K562 (cell line): ENCODE measurements around the gene SLC39A7. TPM values are rescaled to one million over a fixed set of nuclear protein-coding genes. Genes with fewer than 3 reads are reported as not detected.
A peak's percentile ranks its signal among the peaks of the same experiment; 100 is the strongest.

Experiments used
- ADNP ChIP-seq: fragments of 200-800 bp; sonication (Bioruptor generic); IDR thresholded peaks from 2 replicates; pipeline ENCODE4 v1.6.1; 2016; ENCODE audit warnings: missing genetic modification characterization, missing compliant biosample characterization
- CGGBP1 ChIP-seq: fragments of 250-450 bp; sonication (Bioruptor Pico); IDR thresholded peaks from 2 replicates; pipeline ENCODE4 v1.9.0; 2021; ENCODE audit warnings: mild to moderate bottlenecking
- CTBP1 ChIP-seq: fragments of 450-650 bp; IDR thresholded peaks from 2 replicates; pipeline ENCODE4 v1.6.1; 2016; ENCODE audit warnings: borderline replicate concordance
- EHMT2 ChIP-seq: fragments of 450-650 bp; IDR thresholded peaks from 2 replicates; pipeline ENCODE4 v1.6.1; 2018; ENCODE audit warnings: antibody characterized with exemption
- HMBOX1 ChIP-seq: sonication (generic); IDR thresholded peaks from 2 replicates; pipeline ENCODE4 v1.6.1; 2016
- IFI16 ChIP-seq: fragments of 250-450 bp; sonication (Bioruptor Pico); IDR thresholded peaks from 2 replicates; pipeline ENCODE4 v2.1.2; 2022; ENCODE audit warnings: mild to moderate bottlenecking, inconsistent platforms
- JUNB ChIP-seq: fragments of 450-650 bp; formaldehyde crosslinking; conservative IDR thresholded peaks from 2 replicates; pipeline ENCODE4 v1.4.0; 2020; ENCODE audit warnings: mild to moderate bottlenecking
- JUND ChIP-seq, 2 experiments: IDR thresholded peaks; 2 replicates in 1 of 2; 3 replicates in 1 of 2; pipeline ENCODE4 v1.6.1; 2011; ENCODE audit warnings: borderline replicate concordance in 2 of 2, low read depth in 2 of 2, low read length in 2 of 2, improper control_type of control experiment in 1 of 2, missing biosample characterization in 1 of 2, missing genetic modification characterization in 1 of 2, missing genetic modification reagents in 1 of 2
- L3MBTL2 ChIP-seq: fragments of 450-650 bp; IDR thresholded peaks from 2 replicates; pipeline ENCODE4 v1.6.1; 2016; ENCODE audit warnings: mild to moderate bottlenecking, moderate library complexity
- MTA3 ChIP-seq: fragments of 450-650 bp; formaldehyde crosslinking; IDR thresholded peaks from 2 replicates; pipeline ENCODE4 v1.6.1; 2017; ENCODE audit warnings: mild to moderate bottlenecking, borderline replicate concordance
- NONO ChIP-seq, 2 experiments: fragments of 200-400 bp in 1 of 2; fragments of 450-650 bp in 1 of 2; formaldehyde crosslinking in 1 of 2; IDR thresholded peaks; 2 replicates each; pipeline ENCODE4 v1.6.1; 2017; ENCODE audit warnings: low read depth in 2 of 2, mild to moderate bottlenecking in 2 of 2, moderate library complexity in 2 of 2, low read length in 1 of 2
- PHF20 ChIP-seq: fragments of 450-650 bp; IDR thresholded peaks from 2 replicates; pipeline ENCODE4 v1.6.1; 2018; ENCODE audit not compliant: partially characterized antibody
- POLR2A ChIP-seq: fragments of 450-650 bp; conservative IDR thresholded peaks from 2 replicates; pipeline ENCODE4 v1.6.1; 2016
- PREB ChIP-seq: sonication (generic); formaldehyde crosslinking; IDR thresholded peaks from 2 replicates; pipeline ENCODE4 v1.8.1; 2023; ENCODE audit warnings: mild to moderate bottlenecking, missing genetic modification reagents
- PRPF4 ChIP-seq: fragments of 200-400 bp; formaldehyde crosslinking; IDR thresholded peaks from one replicate; pipeline ENCODE4 v1.6.1; 2017; ENCODE audit warnings: low read length, low read depth, mild to moderate bottlenecking; ENCODE audit not compliant: insufficient read depth, poor library complexity, severe bottlenecking
- RBM17 ChIP-seq: fragments of 200-400 bp; formaldehyde crosslinking; IDR thresholded peaks from 2 replicates; pipeline ENCODE4 v1.6.1; 2017; ENCODE audit warnings: low read depth, mild to moderate bottlenecking, low read length, borderline replicate concordance
- RCOR1 ChIP-seq, 2 experiments: IDR thresholded peaks; 2 replicates each; pipeline ENCODE4 v1.6.1; 2012; ENCODE audit warnings: low read depth in 2 of 2, low read length in 2 of 2, borderline replicate concordance in 1 of 2, improper control_type of control experiment in 1 of 2
- SMAD2 ChIP-seq: fragments of 150-350 bp; IDR thresholded peaks from 2 replicates; pipeline ENCODE4 v1.6.1; 2014; ENCODE audit warnings: low read depth, mild to moderate bottlenecking, low read length
- SMARCA4 ChIP-seq: fragments of 450-650 bp; IDR thresholded peaks from 2 replicates; pipeline ENCODE4 v1.6.1; 2016
- TCF7 ChIP-seq: sonication (generic); IDR thresholded peaks from 2 replicates; pipeline ENCODE4 v1.6.1; 2016; ENCODE audit warnings: antibody characterized with exemption, borderline replicate concordance
- TEAD2 ChIP-seq: fragments of 450-650 bp; IDR thresholded peaks from 2 replicates; pipeline ENCODE4 v1.6.1; 2016; ENCODE audit warnings: missing genetic modification characterization, control low read depth, missing compliant biosample characterization
- TRIM28 ChIP-seq: fragments of 450-650 bp; IDR thresholded peaks from 2 replicates; pipeline ENCODE4 v1.6.1; 2017
- ZNF277 ChIP-seq: fragments of 250-450 bp; sonication (Bioruptor Pico); IDR thresholded peaks from 2 replicates; pipeline ENCODE4 v1.8.0; 2022; ENCODE audit warnings: inconsistent platforms, mild to moderate bottlenecking, moderate library complexity, borderline replicate concordance
- ZNF316 ChIP-seq: fragments of 450-650 bp; IDR thresholded peaks from 2 replicates; pipeline ENCODE4 v1.6.1; 2016
- ZNF436 ChIP-seq: fragments of 250-450, 450-650 bp; sonication (Bioruptor Pico); formaldehyde crosslinking; IDR thresholded peaks from 2 replicates; pipeline ENCODE4 v1.7.0; 2020; ENCODE audit warnings: mild to moderate bottlenecking
- ZNF766 ChIP-seq: fragments of 200-800 bp; sonication (Bioruptor generic); conservative IDR thresholded peaks from 2 replicates; pipeline ENCODE4 v1.6.1; 2016; ENCODE audit warnings: missing genetic modification characterization, missing compliant biosample characterization
- ZNF79 ChIP-seq: fragments of 250-450 bp; sonication (Bioruptor Pico); IDR thresholded peaks from 2 replicates; pipeline ENCODE4 v1.4.0; 2020; ENCODE audit warnings: low read depth, mild to moderate bottlenecking, moderate library complexity
- polyA plus RNA-seq, 8 experiments: library from polyadenylated mRNA; depleted of rRNA in 4 of 8; stranded (reverse) in 5 of 8; unstranded in 3 of 8; fragments of >200 nt; fragmentation: Nextera tagmentation in 2 of 8; fragmentation: Illumina TruSeq in 1 of 8; extraction: Ambion mirVana in 2 of 8; extraction: Trizol in 1 of 8; gene quantifications; 2 replicates each; pipeline versions ENCODE4 v1.2.1 to v1.2.3, GENCODE V29; 2011 to 2014; ENCODE audit warnings: inconsistent platforms in 1 of 8, missing spikeins in 1 of 8
- total RNA-seq, 7 experiments: library from RNA; depleted of rRNA in 6 of 7; stranded (reverse); fragments of >200 nt in 6 of 7; fragmentation: Illumina TruSeq in 2 of 7; extraction: Trizol in 2 of 7; gene quantifications; 2 replicates each; pipeline versions ENCODE4 v1.2.1 to v1.2.3, GENCODE V29; 2011 to 2021; ENCODE audit warnings: low replicate concordance in 1 of 7

Gene SLC39A7
- total and polyA plus RNA-seq, 9 of the 15 experiments (the other 6 are each of a cell fraction or from before 2014, with no cell fraction given), result 21.7 to 169 (median 121) TPM

GRCh38 chr6:33197431-33198048, 3.1 kb upstream of the SLC39A7 start (continued):
- TF ChIP-seq TCF7 (no peak), ZNF316 (no peak), POLR2A (no peak), ZNF436 (CRISPR knock-in tag) (no peak), ZNF79 (CRISPR knock-in tag) (no peak), ADNP (tag) (no peak), CGGBP1 (CRISPR knock-in tag) (no peak), PHF20 (no peak), L3MBTL2 (peak; percentile 50; the same call in 1 of the 2 replicates), PREB (CRISPR knock-in tag) (no peak), RBM17 (no peak), CTBP1 (peak; percentile 44; the same call in 1 of the 2 replicates), NONO (IDR thresholded peaks at IDR 0.05; ENCODE audit: low read depth in 2 of 2, low read length in 1 of 2) (no peak), JUND (IDR thresholded peaks at IDR 0.05; ENCODE audit: borderline replicate concordance, low read depth, low read length) (peak; percentile 28; the same call in 1 of the 2 replicates), JUND (tag; IDR thresholded peaks at IDR 0.05; ENCODE audit: borderline replicate concordance, low read depth, low read length) (no peak; the same call in 2 of the 3 replicates), ZNF766 (CRISPR knock-in tag) (peak; percentile 50; the same call in 1 of the 2 replicates), TEAD2 (no peak), SMARCA4 (peak; percentile 75), IFI16 (CRISPR knock-in tag) (no peak), PRPF4 (no peak), RCOR1 (IDR thresholded peaks at IDR 0.05; ENCODE audit: borderline replicate concordance in 1 of 2, low read depth in 2 of 2, low read length in 2 of 2) (peak in 1 of 2 experiments; percentile 58; a peak in 1 of 4 replicates), HMBOX1 (no peak), MTA3 (0 out of 2 replicates have a peak, but pooled peaks have one; percentile 30), ZNF277 (no peak), TRIM28 (no peak), JUNB (no peak), SMAD2 (no peak), EHMT2 (0 out of 2 replicates have a peak, but pooled peaks have one; percentile 43)
